Glomerular visceral epithelial cell (primary cell): ENCODE results near the gene INTU.
A peak's percentile ranks its signal among the peaks of the same experiment; 100 is the strongest.
"Not testable (repeated sequence)": the region's sequence is repeated elsewhere in the genome, so short reads cannot be mapped to it uniquely, and the experiment has no call there.

Experiments used
- DNase-seq: peaks from one replicate; pipeline ENCODE4 v3.0.0-alpha.2; 2016; ENCODE audit errors: extremely low spot score

INTU gene

GRCh38 chr4:127643791-127644190 is 11.0 kb downstream of the INTU start:
- no peak for DNase-seq

GRCh38 chr4:127648061-127648460 is 15.3 kb downstream of the INTU start:
- no peak for DNase-seq

GRCh38 chr4:127655590-127655989 is 22.8 kb downstream of the INTU start:
- not testable (repeated sequence) for DNase-seq

GRCh38 chr4:127656047-127656680 is 23.4 kb downstream of the INTU start:
- DNase-seq = no peak

GRCh38 chr4:127660284-127660885 is 27.6 kb downstream of the INTU start:
- DNase-seq = no peak

- DNase-seq = no peak
Observed at GRCh38 chr4:127667116-127667515, 34.4 kb downstream of the INTU start.

- DNase-seq = no peak
Observed at GRCh38 chr4:127667772-127668171, 35.0 kb downstream of the INTU start.

DNA sequence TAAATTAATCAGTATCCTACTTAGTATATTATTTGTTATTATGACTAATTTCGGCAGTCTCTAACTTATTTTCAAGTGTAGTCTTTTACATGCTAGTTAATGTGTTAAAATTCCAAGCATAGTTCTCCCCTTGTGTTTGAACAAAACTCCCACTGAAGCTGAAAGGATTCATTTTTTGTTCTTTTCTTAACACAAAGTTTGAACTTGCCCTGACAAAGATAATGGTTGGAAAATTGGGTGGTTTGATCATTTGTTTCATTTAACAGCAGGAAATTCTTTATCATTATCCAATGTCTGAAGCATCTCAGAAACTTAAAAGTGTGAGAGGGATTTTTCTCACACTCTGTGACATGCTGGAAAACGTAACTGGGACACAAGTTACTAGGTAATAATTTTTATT is 36.0 kb downstream of the INTU start:
- DNase-seq = no peak

GRCh38 chr4:127669691-127670090 is 36.9 kb downstream of the INTU start:
- DNase-seq = no peak

DNA sequence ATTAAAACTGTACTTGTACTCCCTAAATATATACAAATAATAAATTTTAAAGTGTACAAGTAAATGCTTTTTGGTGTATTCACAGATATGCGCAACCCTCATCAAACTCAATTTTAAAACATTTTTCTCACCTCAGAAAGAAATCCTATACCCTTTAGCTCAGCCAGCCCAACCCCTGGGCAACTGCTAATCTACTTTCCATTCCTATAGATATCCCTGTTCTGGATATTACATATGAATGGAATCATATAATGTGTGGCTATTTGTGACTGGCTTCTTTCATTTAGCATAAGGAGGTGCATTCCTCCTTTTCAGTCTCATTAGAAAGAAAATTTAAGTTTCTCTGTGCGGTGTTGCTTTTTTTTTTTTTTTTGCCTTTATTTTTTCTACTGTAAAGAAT is 39.4 kb downstream of the INTU start:
- DNase-seq = no peak

DNA sequence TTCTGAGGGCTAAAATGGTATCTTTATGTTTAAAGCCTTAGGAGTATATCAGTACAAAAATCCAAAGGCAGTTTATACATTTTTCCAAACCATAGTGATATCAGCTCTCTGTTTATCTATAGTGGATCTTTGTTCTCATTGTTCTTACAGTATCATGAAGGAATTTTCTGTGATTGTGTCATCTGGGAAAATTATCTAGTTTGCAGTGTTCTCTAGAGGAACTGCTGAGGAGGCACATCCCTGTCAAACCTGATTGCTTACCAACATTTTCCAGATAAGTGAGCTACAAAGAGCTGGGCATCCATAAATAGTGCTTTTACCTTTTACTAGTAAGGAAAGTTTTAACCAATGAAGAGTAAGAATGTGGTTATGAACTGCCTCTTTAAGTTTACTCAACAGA is 52.5 kb downstream of the INTU start:
- peak; percentile 3 for DNase-seq

- peak; percentile 13 for DNase-seq
Observed at GRCh38 chr4:127686658-127687057, 53.9 kb downstream of the INTU start.

DNA sequence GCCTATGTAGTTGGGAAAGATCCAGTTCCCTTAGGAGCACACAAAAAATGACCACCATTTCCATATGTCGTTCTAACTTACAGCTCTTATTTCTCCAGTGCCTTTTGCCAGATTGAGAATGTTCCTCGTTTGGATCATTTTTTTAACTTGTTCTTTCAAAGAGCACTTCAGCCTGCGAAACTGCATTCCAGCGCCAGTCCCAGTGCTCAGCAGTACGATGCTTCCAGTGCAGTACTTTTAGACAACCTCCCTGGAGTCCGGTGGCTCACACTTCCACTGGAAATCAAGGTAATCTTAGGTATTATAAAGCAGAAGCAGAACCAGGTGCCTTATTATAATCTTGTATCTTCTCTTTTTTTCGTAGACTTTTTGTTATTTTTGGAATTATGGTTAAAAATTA is 54.8 kb downstream of the INTU start:
- no peak for DNase-seq

DNA sequence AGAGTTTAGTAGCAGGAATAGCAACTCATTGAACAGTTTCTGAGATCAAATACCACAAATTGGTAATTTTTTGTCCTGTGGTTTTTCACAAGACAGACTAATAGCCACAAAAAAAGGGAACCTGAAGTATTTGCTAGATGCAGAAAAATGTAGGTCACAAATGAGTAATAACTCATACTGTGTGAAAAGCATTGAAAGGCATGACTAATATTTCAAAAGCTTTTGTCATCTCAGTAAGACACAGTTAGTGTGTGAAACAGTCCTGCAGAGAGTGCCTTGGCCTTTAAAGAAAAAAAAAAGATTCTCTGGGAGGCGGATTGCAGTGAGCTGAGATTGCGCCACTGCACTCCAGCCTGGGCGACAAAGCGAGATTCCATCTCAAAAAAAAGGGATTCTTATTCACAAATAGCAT is 66.0 kb downstream of the INTU start:
- peak; percentile 79 for DNase-seq

DNA sequence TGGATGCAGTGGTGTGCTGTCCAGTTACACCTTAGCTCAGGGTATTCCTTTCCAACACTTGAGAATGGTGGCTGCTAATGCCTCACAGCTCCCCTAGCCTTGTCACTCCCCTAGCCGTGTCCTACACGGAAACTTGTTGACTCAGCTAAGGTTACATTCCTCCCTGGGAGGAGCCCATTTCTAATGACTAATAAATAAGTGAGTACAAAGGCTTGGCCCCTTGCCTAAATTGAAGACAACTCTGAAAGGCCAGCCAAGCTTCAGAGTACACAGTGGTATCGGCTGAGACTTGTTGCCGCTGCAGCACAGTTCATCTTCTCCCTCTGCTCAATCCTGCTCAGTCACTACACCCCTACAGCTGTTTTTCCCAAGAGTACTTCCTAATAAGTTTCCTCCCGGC is 76.2 kb downstream of the INTU start:
- peak; percentile 80 for DNase-seq

- peak; percentile 12 for DNase-seq
Observed at GRCh38 chr4:127709456-127709855, 76.7 kb downstream of the INTU start.

GRCh38 chr4:127730142-127730913 is 97.6 kb downstream of the INTU start, which contains the start of gene SLC25A31:
SLC25A31 (plus strand) TSS chr4:127730400; CDS start chr4:127730546, 146 bp downstream.
- DNase-seq = no peak

- no peak for DNase-seq
Observed at GRCh38 chr4:127731406-127731805, 98.6 kb downstream of the INTU start.

DNA sequence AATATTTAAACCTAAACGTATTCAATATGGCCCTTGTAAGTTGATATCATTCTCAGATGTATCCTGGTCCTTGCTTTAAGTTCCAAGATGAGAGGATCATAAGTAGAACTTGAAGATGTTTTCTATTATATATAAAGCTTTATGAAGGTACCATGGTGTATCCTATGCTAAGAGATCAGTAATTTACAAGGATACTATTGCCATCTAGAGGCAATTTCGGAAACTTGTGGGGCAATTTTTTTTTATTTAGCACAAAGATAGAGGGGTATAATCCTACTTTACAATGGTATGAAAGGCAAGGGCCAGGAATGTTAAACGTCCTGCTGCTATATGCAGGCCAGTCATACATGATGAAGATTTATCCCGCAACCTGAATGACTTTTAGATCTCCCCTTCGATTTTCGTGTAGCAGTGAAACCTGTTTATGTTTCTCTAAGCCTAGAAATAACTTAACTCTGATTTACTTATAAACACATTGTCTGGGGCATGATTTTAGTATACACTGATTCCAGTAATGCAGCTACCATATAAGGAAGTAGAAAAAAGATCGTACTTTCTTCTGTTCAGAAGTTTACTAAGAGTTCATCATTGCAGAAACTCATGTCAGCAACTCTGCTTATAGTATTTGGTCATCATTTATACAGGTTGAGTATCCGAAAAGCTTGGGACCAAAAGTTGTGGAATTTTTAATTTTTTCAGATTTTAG is 100.0 kb downstream of the INTU start:
- DNase-seq = peak; percentile 61

DNA sequence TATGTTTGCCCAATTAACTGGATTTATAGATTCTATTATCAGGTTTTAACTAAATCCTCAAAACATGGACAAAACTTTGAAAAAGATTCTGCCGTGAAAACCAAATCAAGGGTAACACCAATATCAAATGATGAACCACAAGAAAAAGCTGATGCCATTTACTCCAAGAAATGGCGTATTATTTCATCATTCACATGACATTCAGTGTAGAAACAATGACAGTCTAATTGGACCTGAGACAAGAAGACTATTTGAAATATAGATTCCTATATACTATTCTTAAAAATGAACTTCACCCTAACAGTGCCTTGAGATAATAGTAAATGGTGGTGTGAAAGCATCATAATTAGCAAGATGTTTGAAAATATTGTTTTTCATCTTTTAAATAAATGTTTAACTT is 102.2 kb downstream of the INTU start:
- no peak for DNase-seq

GRCh38 chr4:127737295-127737694 is 104.5 kb downstream of the INTU start:
- no peak for DNase-seq

DNA sequence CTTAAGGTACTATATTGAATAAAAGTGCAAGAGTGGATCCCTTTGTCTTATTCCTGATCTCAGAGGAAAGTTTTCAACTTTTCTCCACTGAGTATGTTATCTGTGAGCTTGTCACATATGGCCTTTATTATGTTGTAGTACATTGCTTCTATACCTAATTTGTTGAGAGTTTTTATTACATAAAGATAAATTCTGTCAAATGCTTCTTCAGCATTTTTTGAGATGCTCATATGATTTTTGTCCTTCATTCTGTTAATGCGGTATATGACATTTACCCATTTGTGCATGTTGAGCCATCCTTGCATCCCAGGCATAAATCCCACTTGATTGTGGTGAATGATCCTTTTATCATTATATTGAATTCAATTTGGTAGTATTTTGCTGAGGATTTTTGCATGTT is 108.5 kb downstream of the INTU start:
- DNase-seq = no peak
